MG63 (cell line): Measurements from ENCODE around the gene TMEM121. TPM values are rescaled to one million over a fixed set of nuclear protein-coding genes. Genes with fewer than 3 reads are reported as not detected.

ENCODE experiments used
- DNase-seq: peaks from one replicate; pipeline ENCODE4 v3.0.0-alpha.2; 2020
- H3K27me3 ChIP-seq: fragments of 250-450 bp; sonication (Bioruptor Pico); 2 replicates; pipeline ENCODE4 v1.5.1; 2020; ENCODE audit warnings: mild to moderate bottlenecking, moderate library complexity
- H3K36me3 ChIP-seq: fragments of 250-450 bp; sonication (Bioruptor Pico); 2 replicates; pipeline ENCODE4 v1.5.1; 2020; ENCODE audit warnings: mild to moderate bottlenecking, moderate library complexity
- H3K4me3 ChIP-seq: fragments of 250-450 bp; sonication (Bioruptor Pico); 2 replicates; pipeline ENCODE4 v1.5.1; 2020; ENCODE audit warnings: mild to moderate bottlenecking, moderate library complexity
- H3K9me3 ChIP-seq: fragments of 250-450 bp; sonication (Bioruptor Pico); 2 replicates; pipeline ENCODE4 v1.5.1; 2020; ENCODE audit warnings: mild to moderate bottlenecking, moderate library complexity
- total RNA-seq: library from RNA; depleted of rRNA; stranded (reverse); fragments of >200 nt; shearing (Covaris generic); gene quantifications from 2 replicates; pipeline ENCODE4 v1.2.3, GENCODE V29; 2014; ENCODE audit warnings: low replicate concordance

The TMEM121 gene
- total RNA-seq, 1 experiment from 2014 or later, result 17.0 TPM

- H3K9me3 ChIP-seq, result no peaks in the 10 kb centered on the region
- H3K36me3 ChIP-seq, result peaks cover 3% of the 10 kb centered on the region; the same call in 1 of the 2 replicates
- no peak overlapping the region for H3K4me3 ChIP-seq
- H3K27me3 ChIP-seq, result no peaks in the 10 kb centered on the region
- no peak for DNase-seq
Observed at GRCh38 chr14:105484997-105485393, 41.4 kb upstream of the TMEM121 start.

GRCh38 chr14:105485739-105486162, 40.6 kb upstream of the TMEM121 start:
- DNase-seq, result no peak

GRCh38 chr14:105486163-105486973, 40.0 kb upstream of the TMEM121 start, which contains the start of gene CRIP1:
CRIP1 (plus strand) TSS chr14:105486886; CDS start chr14:105487260, 374 bp downstream.
- no peaks in the 10 kb centered on the region for H3K9me3 ChIP-seq
- no peaks in the 10 kb centered on the region for H3K36me3 ChIP-seq
- peak within 1 kb of the TSS; percentile 26 for H3K4me3 ChIP-seq
- no peak for DNase-seq
- H3K27me3 ChIP-seq, result no peaks in the 10 kb centered on the region

More at GRCh38 chr14:105485739-105486162, 40.6 kb upstream of the TMEM121 start:
- Histone ChIP-seq H3K27me3 (no peaks in the 10 kb centered on the region), H3K9me3 (no peaks in the 10 kb centered on the region), H3K4me3 (no peak overlapping the region), H3K36me3 (peaks cover 3% of the 10 kb centered on the region; the same call in 1 of the 2 replicates)

GRCh38 chr14:105486974-105487448, 39.4 kb upstream of the TMEM121 start:
- peak; percentile 32 for DNase-seq
- peaks cover 3% of the 10 kb centered on the region for H3K36me3 ChIP-seq
- no peaks in the 10 kb centered on the region for H3K9me3 ChIP-seq
- peak overlapping the region; percentile 26 for H3K4me3 ChIP-seq
- H3K27me3 ChIP-seq, result no peaks in the 10 kb centered on the region

- H3K27me3 ChIP-seq, result no peaks in the 10 kb centered on the region
- no peaks in the 10 kb centered on the region for H3K9me3 ChIP-seq
- H3K36me3 ChIP-seq, result peaks cover 3% of the 10 kb centered on the region
- peak overlapping the region; percentile 26 for H3K4me3 ChIP-seq
- DNase-seq, result no peak
Observed at GRCh38 chr14:105487449-105487985, 38.9 kb upstream of the TMEM121 start.

- no peaks in the 10 kb centered on the region for H3K9me3 ChIP-seq
- H3K36me3 ChIP-seq, result peaks cover 3% of the 10 kb centered on the region
- no peak for DNase-seq
- H3K27me3 ChIP-seq, result no peaks in the 10 kb centered on the region
- no peak overlapping the region for H3K4me3 ChIP-seq
Observed at GRCh38 chr14:105487986-105488777, 38.2 kb upstream of the TMEM121 start.

GRCh38 chr14:105488781-105489541, 37.4 kb upstream of the TMEM121 start:
- Histone ChIP-seq H3K36me3 (peaks cover 3% of the 10 kb centered on the region), H3K9me3 (no peaks in the 10 kb centered on the region), H3K27me3 (no peaks in the 10 kb centered on the region), H3K4me3 (no peak overlapping the region)
- DNase-seq, result peak; percentile 47

GRCh38 chr14:105489542-105490266, 36.7 kb upstream of the TMEM121 start:
- no peaks in the 10 kb centered on the region for H3K27me3 ChIP-seq
- H3K36me3 ChIP-seq, result peaks cover 3% of the 10 kb centered on the region
- no peaks in the 10 kb centered on the region for H3K9me3 ChIP-seq
- H3K4me3 ChIP-seq, result peak overlapping the region; percentile 54
- DNase-seq, result peak; percentile 72

- Histone ChIP-seq H3K9me3 (no peaks in the 10 kb centered on the region), H3K4me3 (peak overlapping the region; percentile 54), H3K36me3 (peaks cover 3% of the 10 kb centered on the region), H3K27me3 (no peaks in the 10 kb centered on the region)
- DNase-seq, result no peak
Observed at GRCh38 chr14:105490267-105490571, 36.2 kb upstream of the TMEM121 start.

GRCh38 chr14:105490572-105491365, 35.6 kb upstream of the TMEM121 start, which contains the start of gene TEDC1:
TEDC1 (plus strand) TSS chr14:105491246; CDS start chr14:105491376, 130 bp downstream.
- peak; percentile 99 for DNase-seq
- Histone ChIP-seq H3K9me3 (no peaks in the 10 kb centered on the region), H3K27me3 (no peaks in the 10 kb centered on the region), H3K36me3 (peaks cover 3% of the 10 kb centered on the region), H3K4me3 (peak within 1 kb of the TSS; percentile 73)

- Histone ChIP-seq H3K27me3 (no peaks in the 10 kb centered on the region), H3K36me3 (peaks cover 3% of the 10 kb centered on the region), H3K4me3 (peak overlapping the region; percentile 73), H3K9me3 (no peaks in the 10 kb centered on the region)
- DNase-seq, result peak; percentile 66
Observed at GRCh38 chr14:105491366-105491973, 34.9 kb upstream of the TMEM121 start.

- DNase-seq, result no peak
- Histone ChIP-seq H3K9me3 (no peaks in the 10 kb centered on the region), H3K36me3 (peaks cover 3% of the 10 kb centered on the region), H3K27me3 (no peaks in the 10 kb centered on the region), H3K4me3 (peak overlapping the region; percentile 73)
Observed at GRCh38 chr14:105492031-105492970, 34.1 kb upstream of the TMEM121 start.

GRCh38 chr14:105492971-105493871, 33.2 kb upstream of the TMEM121 start:
- no peaks in the 10 kb centered on the region for H3K27me3 ChIP-seq
- peaks cover 3% of the 10 kb centered on the region for H3K36me3 ChIP-seq
- H3K9me3 ChIP-seq, result no peaks in the 10 kb centered on the region
- H3K4me3 ChIP-seq, result no peak overlapping the region
- no peak for DNase-seq
